GM19455 (cell line): ENCODE results near the gene PROCR.
"Not testable (repeated sequence)": the region's sequence is repeated elsewhere in the genome, so short reads cannot be mapped to it uniquely, and the experiment has no call there.

Experiments
- ATAC-seq: cut with Tn5 transposase; IDR thresholded peaks from one replicate; pipeline ENCODE4 v1.9.1; 2021; ENCODE audit not compliant: unreplicated experiment

PROCR gene

DNA sequence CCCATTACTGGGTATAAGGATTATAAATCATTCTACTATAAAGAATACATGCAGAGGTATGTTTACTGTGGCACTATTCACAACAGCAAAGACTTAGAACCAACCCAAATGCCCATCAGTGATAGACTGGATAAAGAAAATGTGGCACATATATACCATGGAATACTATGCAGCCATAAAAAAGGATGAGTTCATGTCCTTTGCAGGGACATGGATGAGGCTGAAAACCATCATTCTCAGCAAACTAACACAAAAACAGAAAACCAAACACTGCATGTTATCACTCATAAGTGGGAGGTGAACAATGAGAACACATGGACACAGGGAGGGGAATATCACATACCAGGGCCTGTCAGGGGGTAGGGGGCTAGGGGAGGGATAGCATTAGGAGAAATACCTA lies 7.3 kb upstream of the PROCR start:
- ATAC-seq: not testable (repeated sequence)

DNA sequence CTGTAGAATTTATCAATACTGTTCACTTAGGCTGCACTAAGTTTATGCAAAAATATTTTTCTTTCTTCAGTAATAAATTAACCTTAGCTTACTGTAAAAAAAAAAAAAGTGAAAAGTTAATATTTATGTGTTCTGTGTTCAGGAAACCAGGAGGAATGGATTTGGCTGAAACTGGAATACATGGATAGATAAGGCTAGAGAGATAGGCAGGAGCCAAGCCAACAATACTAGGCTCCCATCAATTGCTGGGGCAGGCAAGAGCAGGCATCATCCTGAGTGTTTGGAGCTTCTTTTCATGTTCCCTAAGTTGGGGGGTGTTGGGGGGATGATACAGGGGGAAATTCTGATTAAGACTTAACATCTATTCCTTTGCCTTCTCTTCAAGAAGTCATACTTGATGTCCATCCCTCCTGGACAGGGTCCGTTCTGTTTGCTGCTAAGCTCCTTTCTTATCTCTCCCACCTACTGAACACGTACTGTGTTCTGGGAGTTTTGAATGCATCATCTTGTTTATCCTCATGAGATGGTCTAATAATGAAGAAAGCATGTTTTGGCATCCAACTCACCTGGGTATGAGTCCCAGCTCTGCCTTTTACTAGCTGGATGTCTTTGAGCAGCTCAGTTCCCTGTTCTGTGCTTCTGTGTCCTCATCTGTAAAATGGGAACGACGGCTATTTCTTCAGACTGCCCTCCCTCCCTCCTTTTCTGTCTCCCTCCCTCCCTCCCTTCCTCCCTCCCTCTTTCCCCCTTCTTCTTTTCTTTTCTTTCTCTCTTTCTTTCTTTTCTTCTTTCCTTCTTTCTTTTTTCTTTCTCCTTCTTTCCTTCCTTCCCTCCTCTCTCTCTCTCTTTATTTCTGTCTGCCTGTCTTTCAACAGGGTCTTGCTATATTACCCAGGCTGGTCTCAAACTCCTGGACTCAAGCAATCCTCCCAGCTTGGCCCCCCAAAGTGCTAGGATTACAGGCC lies 6.4 kb upstream of the PROCR start:
- no peak for ATAC-seq

DNA sequence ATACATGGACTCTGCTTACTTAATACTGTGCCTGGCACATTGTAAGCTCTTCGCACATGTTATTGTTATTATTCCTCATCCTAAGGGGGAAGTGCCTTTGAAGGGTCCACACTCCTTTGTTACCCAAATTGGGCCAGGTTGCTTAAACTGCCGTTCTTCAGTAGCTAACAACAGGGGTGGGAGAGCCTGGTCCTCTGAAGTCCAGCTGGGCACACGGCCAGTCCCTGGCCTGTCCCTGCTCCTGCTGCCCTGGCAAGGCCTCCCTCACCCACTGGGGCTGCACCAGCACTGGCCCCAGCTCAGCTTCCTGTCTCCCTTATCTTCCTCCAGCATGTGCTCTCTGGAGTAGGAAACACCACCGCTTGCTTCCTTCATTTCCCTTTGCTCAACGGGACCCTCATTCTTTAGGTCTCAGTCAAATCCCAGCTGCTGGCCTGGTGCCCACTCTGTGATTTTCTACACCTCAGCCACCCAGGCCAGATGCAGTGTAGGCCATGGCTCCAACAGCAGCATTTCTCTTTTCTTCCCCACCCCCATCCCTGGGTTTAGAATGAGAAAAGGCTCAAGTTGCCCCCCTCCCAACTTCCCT lies 5.5 kb upstream of the PROCR start:
- no peak for ATAC-seq

DNA sequence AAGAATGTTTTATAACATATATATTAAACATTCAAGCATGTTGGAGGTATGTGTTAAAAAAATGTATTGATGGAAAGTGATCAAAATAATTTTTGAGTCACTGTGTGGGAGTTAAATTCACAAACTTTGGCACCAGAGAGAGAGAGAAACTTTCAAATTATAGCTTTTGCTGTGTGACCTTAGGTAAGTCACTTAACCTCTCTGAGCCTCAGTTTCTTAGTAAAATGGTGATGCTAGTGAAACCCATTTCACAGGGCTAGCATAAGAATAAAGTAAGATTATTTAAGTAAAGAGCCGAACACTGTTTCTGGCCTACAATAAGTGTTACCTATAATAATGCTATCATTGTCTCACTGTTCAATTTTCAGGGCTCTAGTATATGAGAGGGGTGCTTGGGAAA lies 4.1 kb upstream of the PROCR start:
- ATAC-seq: no peak

DNA sequence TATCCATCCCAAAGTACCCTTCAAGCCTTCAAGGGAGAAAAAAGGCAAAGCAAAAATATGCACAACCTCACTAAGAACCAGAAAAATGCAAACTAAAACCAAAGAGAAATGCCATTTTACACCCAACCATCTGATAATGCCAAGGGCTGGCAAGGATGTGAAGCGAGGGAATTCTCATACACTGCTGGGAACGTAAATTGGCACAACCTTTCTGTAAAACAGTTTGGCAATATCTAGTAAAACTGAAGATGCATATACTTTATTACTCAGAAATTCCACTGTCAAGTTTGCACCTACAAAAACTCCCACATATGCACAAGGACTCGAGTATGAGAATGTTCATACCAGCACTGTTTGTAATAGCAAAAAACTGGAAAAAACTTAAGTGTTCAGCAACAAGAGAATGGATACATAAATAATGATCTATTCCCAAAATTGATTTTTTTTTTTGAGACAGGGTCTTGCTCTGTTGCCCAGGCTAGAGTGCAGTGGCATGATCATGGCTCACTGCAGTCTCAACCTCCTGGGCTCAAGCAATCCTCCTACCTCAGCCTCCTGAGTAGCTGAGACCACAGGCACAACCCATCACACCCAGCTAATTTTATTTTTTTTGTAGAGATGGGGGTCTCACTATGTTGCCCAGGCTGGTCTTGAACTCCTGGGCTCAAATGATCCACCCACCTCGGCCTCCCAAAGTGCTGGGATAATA lies 3.0 kb upstream of the PROCR start:
- not testable (repeated sequence) for ATAC-seq

DNA sequence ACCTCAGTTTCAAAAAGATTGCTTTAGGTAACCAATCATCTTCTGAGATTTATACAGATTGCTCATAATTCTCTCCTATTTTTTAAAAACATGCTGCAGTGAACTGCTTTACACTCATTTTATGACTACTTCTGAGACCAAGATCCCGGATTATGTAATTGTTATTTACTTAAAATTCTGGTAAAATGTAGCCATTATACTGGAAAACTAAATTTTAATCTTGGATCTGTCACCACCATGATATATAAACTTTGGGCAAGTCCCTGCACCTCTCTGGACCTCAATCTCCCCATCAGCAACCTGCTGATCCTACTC lies 477 bp upstream of the PROCR start:
- ATAC-seq: no peak

DNA sequence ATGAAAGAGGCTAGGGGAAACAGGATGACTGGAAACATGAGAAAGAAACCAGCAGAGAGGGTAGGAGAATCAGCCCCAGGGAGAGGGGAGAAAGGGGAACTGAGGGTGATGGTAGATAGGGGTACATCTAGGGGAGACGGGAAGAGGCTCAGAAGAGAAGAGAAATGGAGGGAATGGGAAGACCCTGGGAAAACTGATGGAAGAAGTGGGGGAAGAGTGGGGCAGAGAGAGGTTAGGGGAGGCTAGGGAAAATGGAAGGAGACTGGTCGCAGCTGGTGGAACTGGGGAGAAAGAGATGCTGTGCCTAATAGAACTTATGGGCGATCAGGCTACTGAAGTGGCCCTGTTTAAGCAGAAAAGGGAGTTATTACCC lies 548 bp downstream of the PROCR start:
- ATAC-seq: no peak

DNA sequence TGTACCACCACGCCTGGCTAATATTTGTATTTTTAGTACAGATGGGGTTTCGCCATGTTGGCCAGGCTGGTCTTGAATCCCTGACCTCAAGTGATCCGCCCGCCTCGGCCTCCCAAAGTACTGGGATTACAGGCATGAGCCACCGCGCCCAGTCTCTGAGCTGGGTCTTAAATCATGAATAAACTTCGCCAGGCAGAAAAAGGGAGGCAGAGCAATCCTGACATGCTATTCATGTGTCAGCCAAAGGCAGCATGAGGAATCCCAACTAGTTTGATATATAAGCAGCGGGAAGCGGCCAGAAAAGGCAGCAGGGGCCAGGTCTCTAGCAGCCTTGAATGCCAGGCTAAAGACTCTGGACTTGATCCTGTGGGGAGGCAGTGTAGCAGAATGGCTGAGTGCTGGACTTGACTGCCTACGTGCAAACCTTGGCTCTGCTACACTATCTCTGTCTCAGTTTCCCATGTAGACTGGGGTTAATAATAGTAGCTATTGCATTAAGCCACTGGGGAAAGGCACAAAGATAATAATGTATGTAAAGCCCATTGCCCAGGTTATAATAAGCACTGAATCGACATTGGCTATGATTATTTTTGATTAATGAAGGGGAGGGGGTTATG lies 1.8 kb downstream of the PROCR start:
- no peak for ATAC-seq

DNA sequence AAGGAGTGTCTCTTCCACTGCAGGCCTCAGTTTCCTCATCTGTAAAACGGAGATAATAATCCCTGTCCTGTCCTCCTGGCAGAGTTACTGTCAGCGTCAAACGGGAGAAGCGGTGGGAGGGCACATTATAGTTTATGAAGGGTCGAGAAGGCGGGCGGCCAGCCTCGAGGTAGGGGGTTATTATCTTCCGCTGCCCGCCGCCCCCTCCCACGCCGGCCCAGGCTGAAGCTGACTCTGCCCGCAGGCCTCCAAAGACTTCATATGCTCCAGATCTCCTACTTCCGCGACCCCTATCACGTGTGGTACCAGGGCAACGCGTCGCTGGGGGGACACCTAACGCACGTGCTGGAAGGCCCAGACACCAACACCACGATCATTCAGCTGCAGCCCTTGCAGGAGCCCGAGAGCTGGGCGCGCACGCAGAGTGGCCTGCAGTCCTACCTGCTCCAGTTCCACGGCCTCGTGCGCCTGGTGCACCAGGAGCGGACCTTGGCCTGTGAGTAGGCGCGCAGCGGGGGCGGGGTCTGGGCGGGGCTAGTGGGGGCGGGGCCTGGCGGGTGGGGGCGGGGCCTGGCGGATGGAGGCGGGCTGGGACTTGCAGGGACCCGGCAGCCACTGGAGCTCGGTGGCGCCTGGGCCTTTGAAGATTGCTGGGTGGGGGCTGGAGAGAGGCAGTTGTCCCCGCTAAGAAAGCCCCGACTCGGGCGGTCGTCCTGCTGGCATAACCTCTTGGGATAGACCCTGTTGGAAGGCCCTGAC lies 2.8 kb downstream of the PROCR start:
- no peak for ATAC-seq

DNA sequence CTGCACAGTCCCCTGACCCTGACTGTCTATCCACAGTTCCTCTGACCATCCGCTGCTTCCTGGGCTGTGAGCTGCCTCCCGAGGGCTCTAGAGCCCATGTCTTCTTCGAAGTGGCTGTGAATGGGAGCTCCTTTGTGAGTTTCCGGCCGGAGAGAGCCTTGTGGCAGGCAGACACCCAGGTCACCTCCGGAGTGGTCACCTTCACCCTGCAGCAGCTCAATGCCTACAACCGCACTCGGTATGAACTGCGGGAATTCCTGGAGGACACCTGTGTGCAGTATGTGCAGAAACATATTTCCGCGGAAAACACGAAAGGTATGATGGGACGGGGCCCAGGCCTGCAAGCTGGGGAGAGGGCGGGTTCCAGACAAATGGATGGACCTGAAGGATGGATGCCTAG lies 4.3 kb downstream of the PROCR start:
- no peak for ATAC-seq

DNA sequence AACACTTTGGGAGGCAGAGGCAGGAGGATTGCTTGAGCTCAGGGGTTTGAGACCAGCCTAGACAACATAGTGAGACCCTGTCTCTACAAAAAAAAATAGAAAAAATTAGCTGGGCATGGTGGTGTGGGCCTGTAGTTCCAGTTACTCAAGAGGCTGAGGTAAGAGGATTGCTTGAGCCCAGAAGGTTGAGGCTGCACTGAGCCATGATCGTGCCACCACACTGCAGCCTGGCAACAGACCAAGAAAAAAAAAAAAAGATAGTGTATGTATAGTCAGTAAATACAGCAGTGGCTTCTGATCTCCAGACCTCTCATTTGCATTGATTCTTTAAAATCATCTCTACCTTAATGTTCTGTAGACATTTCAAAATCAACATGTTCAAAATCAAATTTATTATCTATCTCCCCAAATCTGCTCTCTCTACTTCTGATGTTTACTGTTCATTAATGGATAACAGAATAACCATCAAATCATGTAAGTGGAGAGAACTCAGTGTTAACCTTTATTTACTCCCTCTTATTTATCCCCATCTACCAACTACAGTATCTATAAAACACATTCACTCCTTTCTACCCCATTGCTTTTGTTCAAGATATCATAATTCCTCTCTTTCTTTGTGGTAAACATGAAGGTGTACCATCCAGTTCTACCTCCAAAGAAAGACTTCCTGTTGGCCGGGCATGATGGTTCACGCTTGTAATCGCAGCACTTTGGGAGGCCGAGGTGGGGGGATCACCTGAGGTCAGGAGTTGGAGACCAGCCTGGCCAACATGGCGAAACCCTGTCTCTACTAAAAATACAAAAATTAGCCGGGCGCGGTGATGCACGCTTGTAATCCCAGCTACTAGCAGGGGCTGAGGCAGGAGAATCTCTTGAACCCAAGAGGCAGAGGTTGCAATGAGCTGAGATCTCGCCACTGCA lies 7.7 kb downstream of the PROCR start:
- no peak for ATAC-seq

DNA sequence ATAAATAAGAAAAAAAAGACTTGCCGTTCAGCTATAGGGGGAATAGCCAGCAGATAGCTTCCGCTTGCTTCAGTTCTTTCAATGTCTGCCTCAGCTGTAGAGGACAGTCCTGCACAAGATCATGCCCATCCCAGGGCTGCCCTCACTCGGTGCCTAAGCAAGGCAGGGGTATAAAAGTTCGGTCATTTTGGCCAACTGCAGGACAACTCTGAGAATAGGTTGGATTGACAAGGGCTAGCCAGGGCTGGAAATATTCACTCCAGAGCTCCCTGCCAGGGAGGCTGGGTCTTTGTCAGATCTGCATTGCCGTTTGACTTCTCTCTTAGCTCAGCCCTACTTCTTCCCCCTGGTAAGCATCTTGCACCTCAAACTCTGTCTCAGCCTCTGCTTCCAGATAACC lies 8.4 kb downstream of the PROCR start:
- ATAC-seq: no peak

DNA sequence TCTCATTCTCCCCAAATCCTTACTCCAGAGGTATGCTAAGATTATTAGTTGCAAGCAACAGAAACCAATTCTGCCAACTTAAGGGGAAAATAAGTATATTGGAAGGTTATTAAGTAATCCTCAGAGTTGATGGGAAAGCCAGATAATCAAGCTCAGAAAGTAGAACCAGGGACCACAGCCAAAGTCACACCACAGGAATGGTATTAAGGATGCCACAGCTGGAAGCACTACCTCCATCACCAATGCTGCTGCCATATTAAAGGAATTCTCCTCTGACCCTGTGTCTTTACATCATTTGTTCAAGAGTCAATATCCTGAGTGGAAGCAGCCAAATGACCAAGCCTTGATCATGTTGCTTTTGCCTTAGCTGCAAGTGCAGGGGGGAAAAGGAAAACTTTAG lies 9.9 kb downstream of the PROCR start:
- ATAC-seq: no peak

DNA sequence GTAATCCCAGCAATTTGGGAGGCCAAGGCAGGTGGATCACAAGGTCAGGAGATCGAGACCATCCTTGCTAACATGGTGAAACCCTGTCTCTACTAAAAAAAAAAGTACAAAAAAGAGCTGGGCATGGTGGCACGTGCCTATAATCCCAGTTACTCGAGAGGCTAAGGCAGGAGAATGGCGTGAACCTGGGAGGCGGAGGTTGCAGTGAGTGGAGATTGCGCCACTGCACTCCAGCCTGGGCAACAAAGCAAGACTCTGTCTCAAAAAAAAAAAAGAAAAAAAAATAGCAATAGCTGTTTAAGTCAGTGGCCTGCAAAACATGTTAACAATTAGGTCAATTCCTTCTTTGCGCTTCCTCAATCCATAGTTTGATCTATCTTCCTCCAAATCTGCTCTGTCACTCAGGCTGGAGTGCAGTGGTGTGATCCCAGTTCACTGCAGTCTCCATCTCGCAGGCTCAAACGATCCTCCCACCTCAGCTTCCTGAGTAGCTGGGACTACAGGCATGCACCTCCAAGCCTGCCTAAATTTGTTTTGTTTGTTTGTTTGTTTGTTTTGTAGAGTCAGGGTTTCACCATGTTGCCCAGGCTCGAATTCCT lies 14.9 kb downstream of the PROCR start:
- ATAC-seq: not testable (repeated sequence)

DNA sequence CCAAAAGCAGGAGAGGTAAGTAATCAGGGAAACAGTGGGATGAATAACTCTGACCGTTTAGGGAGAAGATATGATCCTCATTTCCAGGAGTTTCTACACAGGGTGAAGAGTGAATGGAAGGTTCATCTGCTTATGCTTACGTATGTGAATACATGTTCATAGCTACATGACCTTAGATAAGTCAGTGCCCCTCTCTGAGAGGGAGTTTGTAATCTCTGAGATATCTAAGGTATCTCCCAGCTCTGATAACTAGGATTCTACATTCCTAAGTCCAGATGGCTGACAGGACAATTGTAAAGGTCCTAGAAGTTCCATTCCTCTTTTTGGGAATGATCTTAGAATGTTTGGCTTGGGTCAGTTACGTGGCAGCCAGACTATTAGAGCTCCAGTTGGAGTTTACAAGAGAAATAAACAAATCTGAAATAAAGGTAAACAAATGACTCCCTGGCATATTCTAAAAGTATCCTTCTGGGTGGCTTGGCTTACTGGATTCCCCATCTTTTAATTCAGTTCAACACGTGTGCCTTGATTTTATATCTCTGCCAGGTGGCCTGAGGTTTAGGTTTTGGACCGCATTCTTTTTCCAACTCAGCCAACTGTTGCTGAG lies 15.8 kb downstream of the PROCR start:
- ATAC-seq: no peak

DNA sequence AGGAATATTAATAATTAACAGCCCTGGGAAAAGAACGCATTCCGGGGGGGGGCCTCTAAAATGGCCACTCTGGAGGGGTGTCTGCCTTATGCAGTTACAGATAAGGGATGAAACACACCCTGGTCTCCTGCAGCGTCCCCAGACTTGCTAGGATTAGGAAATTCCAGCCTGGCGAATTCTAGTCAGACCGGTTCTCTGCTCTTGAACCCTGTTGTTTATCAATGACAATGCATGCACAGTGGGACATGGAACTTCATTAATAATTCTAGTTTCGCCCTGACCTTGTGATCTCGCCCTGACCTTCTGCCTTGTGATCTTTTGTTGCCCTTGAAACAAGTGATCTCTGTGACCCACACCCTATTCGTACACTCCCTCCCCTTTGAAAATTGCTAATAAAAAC lies 17.4 kb downstream of the PROCR start:
- not testable (repeated sequence) for ATAC-seq

DNA sequence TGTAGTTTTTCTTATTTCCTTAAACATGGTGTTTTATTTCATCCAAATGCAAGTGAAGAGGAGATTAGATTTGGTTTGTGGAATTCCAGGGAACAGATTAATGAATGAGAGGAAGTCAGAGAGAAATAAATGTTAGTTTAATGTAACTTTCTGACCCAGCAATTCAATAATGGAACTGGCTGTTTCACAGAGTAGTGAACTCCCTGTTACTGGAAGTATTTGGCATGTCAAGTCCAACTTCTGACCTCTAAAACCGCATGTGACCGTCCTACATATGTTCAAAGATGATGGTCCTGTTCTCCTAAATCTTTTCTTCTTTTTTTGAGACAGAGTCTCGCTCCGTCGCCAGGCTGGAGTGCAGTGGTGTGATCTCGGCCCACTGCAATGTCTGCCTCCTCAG lies 18.7 kb downstream of the PROCR start:
- no peak for ATAC-seq

DNA sequence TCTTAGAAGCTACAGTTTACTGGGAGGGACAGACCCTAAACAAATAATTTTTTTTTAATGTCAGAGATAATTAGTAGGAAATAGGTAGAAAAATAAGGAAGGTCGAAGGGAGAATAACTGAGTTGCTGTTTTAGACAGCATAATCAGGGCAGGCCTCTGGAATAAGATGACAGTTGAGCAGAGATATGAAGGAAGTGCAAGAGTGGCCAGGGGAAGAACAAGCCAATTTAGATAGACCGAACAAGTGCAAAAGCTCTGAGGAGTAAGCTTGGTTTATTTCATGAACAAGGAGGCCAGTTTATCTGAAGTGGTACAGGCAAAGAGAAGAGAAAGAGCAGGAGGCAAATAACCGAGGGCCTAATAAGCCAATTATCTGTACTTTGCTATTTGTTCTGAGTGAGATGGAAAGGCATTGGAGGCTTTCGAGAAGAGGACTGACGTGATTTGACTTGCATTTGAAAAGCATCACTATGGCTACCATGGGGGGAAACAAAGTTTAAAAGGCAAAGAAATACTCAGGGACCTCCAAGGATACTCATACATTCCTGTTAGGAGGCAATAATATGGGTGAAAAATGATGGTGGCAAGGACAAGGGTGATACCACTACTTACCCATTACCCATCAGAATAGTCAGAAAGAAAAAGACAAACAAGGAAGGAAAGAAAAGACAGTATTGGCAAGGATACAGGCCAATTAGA lies 19.7 kb downstream of the PROCR start:
- ATAC-seq: no peak
